ENCODE results near the gene TLX1.
A peak's percentile ranks its signal among the peaks of the same experiment; 100 is the strongest.

TLX1 gene

DNA sequence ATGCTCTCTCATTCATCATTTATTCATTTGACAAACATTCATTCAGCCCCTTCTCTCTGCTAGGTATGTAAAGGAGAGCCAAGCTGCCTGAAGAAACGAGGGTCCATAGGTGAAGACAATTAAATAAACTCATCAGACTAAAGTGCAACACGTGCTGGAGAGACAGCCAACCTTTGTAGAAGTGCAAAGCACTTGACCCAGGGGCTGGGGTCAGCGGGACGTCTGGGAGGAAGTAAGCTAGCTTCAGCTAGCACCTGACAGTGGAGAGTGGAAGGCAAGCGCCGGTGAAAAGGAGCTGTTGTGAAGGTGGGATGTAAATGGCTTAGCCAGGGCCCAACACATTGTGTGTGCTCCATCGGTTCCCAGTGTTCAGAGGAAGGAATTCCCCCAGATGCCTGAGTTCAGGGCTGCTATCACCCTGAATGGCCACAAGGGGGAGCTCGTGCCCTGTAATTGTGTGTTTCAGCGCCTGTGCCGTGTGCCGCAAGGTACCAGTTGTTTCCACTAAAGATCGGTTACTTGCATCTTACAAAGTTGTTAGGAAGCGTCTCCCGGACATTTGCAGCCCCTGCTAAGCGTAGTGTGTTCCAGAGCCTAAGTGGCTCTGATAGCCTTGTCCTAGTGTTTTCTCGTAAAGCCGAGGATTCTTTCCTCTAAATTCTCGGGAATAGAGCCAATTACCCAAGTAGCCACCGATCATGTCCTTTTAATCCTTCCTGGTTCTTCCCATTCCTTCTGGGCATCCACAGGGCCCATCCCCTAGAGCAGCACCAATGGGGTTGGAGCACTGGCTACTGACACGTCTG, 30.6 kb downstream of the TLX1 start (continued):
- TF ChIP-seq, protein P1, sequence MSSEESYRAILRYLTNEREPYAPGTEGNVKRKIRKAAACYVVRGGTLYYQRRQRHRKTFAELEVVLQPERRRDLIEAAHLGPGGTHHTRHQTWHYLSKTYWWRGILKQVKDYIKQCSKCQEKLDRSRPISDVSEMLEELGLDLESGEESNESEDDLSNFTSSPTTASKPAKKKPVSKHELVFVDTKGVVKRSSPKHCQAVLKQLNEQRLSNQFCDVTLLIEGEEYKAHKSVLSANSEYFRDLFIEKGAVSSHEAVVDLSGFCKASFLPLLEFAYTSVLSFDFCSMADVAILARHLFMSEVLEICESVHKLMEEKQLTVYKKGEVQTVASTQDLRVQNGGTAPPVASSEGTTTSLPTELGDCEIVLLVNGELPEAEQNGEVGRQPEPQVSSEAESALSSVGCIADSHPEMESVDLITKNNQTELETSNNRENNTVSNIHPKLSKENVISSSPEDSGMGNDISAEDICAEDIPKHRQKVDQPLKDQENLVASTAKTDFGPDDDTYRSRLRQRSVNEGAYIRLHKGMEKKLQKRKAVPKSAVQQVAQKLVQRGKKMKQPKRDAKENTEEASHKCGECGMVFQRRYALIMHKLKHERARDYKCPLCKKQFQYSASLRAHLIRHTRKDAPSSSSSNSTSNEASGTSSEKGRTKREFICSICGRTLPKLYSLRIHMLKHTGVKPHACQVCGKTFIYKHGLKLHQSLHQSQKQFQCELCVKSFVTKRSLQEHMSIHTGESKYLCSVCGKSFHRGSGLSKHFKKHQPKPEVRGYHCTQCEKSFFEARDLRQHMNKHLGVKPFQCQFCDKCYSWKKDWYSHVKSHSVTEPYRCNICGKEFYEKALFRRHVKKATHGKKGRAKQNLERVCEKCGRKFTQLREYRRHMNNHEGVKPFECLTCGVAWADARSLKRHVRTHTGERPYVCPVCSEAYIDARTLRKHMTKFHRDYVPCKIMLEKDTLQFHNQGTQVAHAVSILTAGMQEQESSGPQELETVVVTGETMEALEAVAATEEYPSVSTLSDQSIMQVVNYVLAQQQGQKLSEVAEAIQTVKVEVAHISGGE (tag by site-specific recombination; conservative IDR thresholded peaks at IDR 0.05; ENCODE audit: low read depth) = no peak
- TF ChIP-seq MEIS1 (CRISPR knock-in tag; IDR thresholded peaks at IDR 0.05; ENCODE audit: borderline replicate concordance) (no peak), ZNF324 (tag by site-specific recombination; IDR thresholded peaks at IDR 0.05) (no peak), EGR2 (tag by site-specific recombination; IDR thresholded peaks at IDR 0.05; ENCODE audit: low read depth) (no peak), ZBTB8A (tag by site-specific recombination; IDR thresholded peaks at IDR 0.05) (peak; percentile 35), ZBTB17 (tag by site-specific recombination; IDR thresholded peaks at IDR 0.05) (peak; percentile 80), ZNF660 (tag by site-specific recombination; IDR thresholded peaks at IDR 0.05) (peak; percentile 24; the same call in 1 of the 2 replicates), ZNF133 (tag by site-specific recombination; IDR thresholded peaks at IDR 0.05) (no peak), ZSCAN16 (tag by site-specific recombination; IDR thresholded peaks at IDR 0.05) (no peak), ZNF621 (tag by site-specific recombination; IDR thresholded peaks at IDR 0.05) (no peak), ZNF302 (tag by site-specific recombination; IDR thresholded peaks at IDR 0.05; ENCODE audit: low read depth) (no peak), ZSCAN30 (tag by site-specific recombination; IDR thresholded peaks at IDR 0.05) (no peak), ZNF174 (tag by site-specific recombination; IDR thresholded peaks at IDR 0.05) (no peak), ZNF704 (tag by site-specific recombination; IDR thresholded peaks at IDR 0.05) (no peak), ZNF146 (tag by site-specific recombination; IDR thresholded peaks at IDR 0.05) (no peak), HOXD13 (CRISPR knock-in tag; IDR thresholded peaks at IDR 0.05; ENCODE audit: borderline replicate concordance) (no peak), SP3 (tag by site-specific recombination; IDR thresholded peaks at IDR 0.05) (0 out of 2 replicates have a peak, but pooled peaks have one; percentile 33), ZNF544 (tag by site-specific recombination; IDR thresholded peaks at IDR 0.05) (no peak), ZNF223 (tag by site-specific recombination; IDR thresholded peaks at IDR 0.05) (no peak), INSM2 (tag by site-specific recombination; IDR thresholded peaks at IDR 0.05) (no peak), ZNF423 (tag by site-specific recombination; IDR thresholded peaks at IDR 0.05) (no peak), IKZF3 (tag by site-specific recombination; IDR thresholded peaks at IDR 0.05) (peak; percentile 59), ZNF549 (tag by site-specific recombination; IDR thresholded peaks at IDR 0.05) (no peak), ZNF707 (tag by site-specific recombination; IDR thresholded peaks at IDR 0.05) (no peak)
- TF ChIP-seq, protein P2, sequence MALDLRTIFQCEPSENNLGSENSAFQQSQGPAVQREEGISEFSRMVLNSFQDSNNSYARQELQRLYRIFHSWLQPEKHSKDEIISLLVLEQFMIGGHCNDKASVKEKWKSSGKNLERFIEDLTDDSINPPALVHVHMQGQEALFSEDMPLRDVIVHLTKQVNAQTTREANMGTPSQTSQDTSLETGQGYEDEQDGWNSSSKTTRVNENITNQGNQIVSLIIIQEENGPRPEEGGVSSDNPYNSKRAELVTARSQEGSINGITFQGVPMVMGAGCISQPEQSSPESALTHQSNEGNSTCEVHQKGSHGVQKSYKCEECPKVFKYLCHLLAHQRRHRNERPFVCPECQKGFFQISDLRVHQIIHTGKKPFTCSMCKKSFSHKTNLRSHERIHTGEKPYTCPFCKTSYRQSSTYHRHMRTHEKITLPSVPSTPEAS (tag by site-specific recombination; IDR thresholded peaks at IDR 0.05) = no peak
- TF ChIP-seq, protein P3, sequence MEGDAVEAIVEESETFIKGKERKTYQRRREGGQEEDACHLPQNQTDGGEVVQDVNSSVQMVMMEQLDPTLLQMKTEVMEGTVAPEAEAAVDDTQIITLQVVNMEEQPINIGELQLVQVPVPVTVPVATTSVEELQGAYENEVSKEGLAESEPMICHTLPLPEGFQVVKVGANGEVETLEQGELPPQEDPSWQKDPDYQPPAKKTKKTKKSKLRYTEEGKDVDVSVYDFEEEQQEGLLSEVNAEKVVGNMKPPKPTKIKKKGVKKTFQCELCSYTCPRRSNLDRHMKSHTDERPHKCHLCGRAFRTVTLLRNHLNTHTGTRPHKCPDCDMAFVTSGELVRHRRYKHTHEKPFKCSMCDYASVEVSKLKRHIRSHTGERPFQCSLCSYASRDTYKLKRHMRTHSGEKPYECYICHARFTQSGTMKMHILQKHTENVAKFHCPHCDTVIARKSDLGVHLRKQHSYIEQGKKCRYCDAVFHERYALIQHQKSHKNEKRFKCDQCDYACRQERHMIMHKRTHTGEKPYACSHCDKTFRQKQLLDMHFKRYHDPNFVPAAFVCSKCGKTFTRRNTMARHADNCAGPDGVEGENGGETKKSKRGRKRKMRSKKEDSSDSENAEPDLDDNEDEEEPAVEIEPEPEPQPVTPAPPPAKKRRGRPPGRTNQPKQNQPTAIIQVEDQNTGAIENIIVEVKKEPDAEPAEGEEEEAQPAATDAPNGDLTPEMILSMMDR (tag by site-specific recombination; IDR thresholded peaks at IDR 0.05) = peak; percentile 93
- TF ChIP-seq, protein P4, sequence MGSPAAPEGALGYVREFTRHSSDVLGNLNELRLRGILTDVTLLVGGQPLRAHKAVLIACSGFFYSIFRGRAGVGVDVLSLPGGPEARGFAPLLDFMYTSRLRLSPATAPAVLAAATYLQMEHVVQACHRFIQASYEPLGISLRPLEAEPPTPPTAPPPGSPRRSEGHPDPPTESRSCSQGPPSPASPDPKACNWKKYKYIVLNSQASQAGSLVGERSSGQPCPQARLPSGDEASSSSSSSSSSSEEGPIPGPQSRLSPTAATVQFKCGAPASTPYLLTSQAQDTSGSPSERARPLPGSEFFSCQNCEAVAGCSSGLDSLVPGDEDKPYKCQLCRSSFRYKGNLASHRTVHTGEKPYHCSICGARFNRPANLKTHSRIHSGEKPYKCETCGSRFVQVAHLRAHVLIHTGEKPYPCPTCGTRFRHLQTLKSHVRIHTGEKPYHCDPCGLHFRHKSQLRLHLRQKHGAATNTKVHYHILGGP (tag by site-specific recombination; IDR thresholded peaks at IDR 0.05) = no peak
- TF ChIP-seq, protein P5, sequence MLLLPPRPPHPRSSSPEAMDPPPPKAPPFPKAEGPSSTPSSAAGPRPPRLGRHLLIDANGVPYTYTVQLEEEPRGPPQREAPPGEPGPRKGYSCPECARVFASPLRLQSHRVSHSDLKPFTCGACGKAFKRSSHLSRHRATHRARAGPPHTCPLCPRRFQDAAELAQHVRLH (tag by site-specific recombination; IDR thresholded peaks at IDR 0.05) = no peak
